ENCODE data around the gene PRB3. TPM values are rescaled to one million over a fixed set of nuclear protein-coding genes. Genes with fewer than 3 reads are reported as not detected.

The PRB3 gene
- polyA plus RNA-seq, 2 of the 4 experiments (the other 2 are of a cell fraction) = not detected

- POLR2A ChIA-PET = no interaction called here
Observed at GRCh38 chr12:11242656-11243055, 26.9 kb downstream of the PRB3 start.

GRCh38 chr12:11240348-11240930, 29.1 kb downstream of the PRB3 start:
- CTCF ChIA-PET = no interaction called here
- WGBS (ENCODE audit: missing lambda C conversion rate) = 39% methylated on average over 3 of the region's 3 CpGs
- POLR2A ChIA-PET = no interaction called here
- no peak overlapping the region for H3K27ac ChIP-seq
- H3K4me1 ChIP-seq = no peaks in the 10 kb centered on the region
- ATAC-seq (no peak), FAIRE-seq (no peak), DNase-seq (ENCODE audit: low read depth in 1 of 2, low spot score in 1 of 2) (no peak)
- H3K4me3 ChIP-seq = no peak overlapping the region
- H3K4me2 ChIP-seq = no peak overlapping the region
- H3K9me3 ChIP-seq = no peaks in the 10 kb centered on the region
- TF ChIP-seq KDM1A (IDR thresholded peaks at IDR 0.05; ENCODE audit: low read depth) (no peak), MYC (IDR thresholded peaks at IDR 0.05; ENCODE audit: borderline replicate concordance, low read length) (no peak), MAX (IDR thresholded peaks at IDR 0.05) (no peak), ATOH8 (CRISPR knock-in tag; IDR thresholded peaks at IDR 0.05; ENCODE audit: low read depth) (no peak), REST (IDR thresholded peaks at IDR 0.05) (no peak)

More at GRCh38 chr12:11242656-11243055, 26.9 kb downstream of the PRB3 start:
- FAIRE-seq (no peak), DNase-seq (ENCODE audit: low read depth in 1 of 2, low spot score in 1 of 2) (no peak), ATAC-seq (no peak)
- TF ChIP-seq FOSL2 (IDR thresholded peaks at IDR 0.05) (no peak), FOSL2 (CRISPR knock-in tag; IDR thresholded peaks at IDR 0.05) (no peak), JUN (IDR thresholded peaks at IDR 0.05) (no peak), ZNF302 (CRISPR knock-in tag; IDR thresholded peaks at IDR 0.05) (no peak), REST (IDR thresholded peaks at IDR 0.05) (no peak), PHF8 (IDR thresholded peaks at IDR 0.05; ENCODE audit: borderline replicate concordance, low read depth) (no peak), HMGXB4 (CRISPR knock-in tag; IDR thresholded peaks at IDR 0.05; ENCODE audit: borderline replicate concordance) (no peak), MAFK (IDR thresholded peaks at IDR 0.05; ENCODE audit: partially characterized antibody) (no peak)
- Histone ChIP-seq H3K27ac (no peak overlapping the region), H3K4me1 (no peaks in the 10 kb centered on the region), H3K9me3 (no peaks in the 10 kb centered on the region), H3K4me2 (no peak overlapping the region), H3K4me3 (no peak overlapping the region)
- CTCF ChIA-PET = no interaction called here
- 0% methylated on average over 3 of the region's 3 CpGs for WGBS (ENCODE audit: missing lambda C conversion rate)
